ENCODE data around the gene EPHB2.

The EPHB2 gene

DNA sequence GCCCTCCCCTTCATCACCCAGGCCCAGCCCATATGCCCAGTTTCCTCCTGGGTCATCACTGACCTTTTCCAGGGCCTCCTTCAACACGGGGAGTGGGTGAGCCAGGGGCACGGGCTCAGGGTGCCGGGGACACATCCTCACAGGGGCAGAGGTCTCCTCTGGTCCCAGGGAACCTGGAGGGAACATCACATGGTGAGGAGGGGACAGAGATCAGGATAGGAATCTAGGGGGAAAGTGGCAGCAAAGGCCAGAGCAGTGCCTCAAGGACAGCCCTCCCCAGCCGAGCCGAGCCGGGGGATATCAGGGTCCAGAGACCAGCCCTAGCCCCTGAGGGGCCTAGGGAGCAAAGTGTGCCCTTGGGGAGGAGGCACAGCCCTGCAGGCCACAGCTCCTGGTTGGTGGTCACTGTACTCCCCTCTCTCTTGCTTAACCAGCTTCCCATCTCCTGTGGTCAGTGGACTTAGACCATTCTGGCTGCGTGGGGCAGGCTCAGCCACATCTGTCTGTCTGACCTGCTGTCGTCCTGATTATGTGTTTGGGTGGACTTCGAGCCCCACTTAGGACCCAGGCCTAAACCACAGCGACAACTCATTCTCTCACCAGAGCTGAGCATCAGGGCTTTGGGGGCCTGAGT lies 252.5 kb downstream of the EPHB2 start:
- no peak for DNase-seq

DNA sequence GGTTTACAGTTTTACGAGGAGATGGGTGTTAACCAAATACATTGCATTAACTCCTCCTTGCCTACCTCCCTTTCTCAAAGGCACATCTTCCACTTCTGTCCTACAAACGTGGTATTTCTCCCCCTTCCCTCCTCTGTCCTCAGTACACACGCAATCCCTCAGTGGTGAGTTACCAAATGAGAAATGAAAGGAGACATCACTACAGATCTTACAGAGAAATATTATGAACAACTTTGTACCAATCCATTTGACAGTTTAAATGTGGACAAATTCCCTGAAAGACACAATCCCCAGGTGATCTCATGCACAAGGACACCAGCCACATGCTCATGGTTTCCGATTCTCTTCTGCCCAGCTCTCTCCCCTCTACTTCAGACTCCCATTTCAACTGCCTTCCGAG lies 255.7 kb downstream of the EPHB2 start:
- no peak for DNase-seq

DNA sequence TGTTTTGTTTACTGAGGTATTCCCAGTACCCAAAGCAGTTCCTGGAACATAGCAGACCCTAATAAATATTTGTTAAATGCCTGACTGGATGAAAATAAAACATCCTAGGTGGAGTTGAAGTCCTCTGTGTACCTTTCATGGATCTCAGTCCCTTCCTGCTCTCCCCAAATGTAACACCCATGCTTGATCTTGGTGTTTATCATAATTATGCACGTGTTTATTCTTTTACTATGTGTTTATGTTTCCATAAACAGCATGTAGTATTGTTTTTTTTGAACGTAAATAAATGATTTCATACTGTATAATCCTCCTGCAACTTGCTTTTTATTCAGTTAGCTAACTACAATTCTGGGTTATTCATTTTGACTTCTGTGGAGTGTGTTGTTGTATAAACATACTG lies 257.2 kb downstream of the EPHB2 start:
- DNase-seq = no peak

DNA sequence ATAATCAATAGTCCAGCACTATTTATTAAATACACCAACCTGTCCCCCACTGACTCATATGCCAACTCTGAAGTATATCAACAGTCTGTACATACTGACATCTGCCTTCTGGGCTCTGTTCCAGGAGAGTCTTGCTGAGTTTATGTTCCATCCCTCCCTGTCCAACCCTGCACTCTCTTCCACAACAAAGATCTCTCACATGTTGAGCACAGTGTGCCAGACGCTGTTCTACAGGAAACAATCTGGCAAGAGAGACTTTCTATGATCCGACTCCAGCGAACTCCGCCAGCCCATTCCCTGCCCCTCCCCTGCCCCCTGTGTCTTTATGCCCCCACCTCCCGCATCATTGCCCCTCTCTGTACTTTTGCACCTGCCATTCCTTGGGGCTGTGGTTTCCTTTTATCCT lies 258.7 kb downstream of the EPHB2 start:
- peak; percentile 72 for DNase-seq

DNA sequence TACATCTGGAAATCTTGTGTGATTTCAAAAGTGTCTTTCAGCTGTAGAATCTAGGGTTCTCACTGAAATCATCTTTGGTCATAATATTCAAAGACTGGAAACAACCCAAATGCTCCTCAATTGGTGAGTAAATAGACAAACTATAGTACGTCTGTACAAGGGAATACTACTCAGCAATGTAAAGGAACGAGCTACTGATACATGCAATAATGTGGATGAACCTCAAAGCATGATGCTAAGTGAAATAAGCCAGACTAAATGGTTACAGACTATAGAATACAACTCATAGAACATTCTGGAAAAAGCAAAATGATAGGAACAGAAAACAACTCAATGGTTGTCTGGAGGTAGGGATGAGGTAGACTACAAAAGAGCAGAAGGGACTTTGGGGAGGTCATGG lies 259.5 kb downstream of the EPHB2 start:
- no peak for DNase-seq

Measured in femur (tissue), 1 donor.